GM19467 (cell line): ENCODE data around the gene LIPA.
"Not testable (repeated sequence)": the region's sequence is repeated elsewhere in the genome, so short reads cannot be mapped to it uniquely, and the experiment has no call there.

Experiments used
- ATAC-seq: cut with Tn5 transposase; IDR thresholded peaks from one replicate; pipeline ENCODE4 v1.9.1; 2021; ENCODE audit warnings: mild to moderate bottlenecking, moderate library complexity; ENCODE audit not compliant: unreplicated experiment

LIPA gene

DNA sequence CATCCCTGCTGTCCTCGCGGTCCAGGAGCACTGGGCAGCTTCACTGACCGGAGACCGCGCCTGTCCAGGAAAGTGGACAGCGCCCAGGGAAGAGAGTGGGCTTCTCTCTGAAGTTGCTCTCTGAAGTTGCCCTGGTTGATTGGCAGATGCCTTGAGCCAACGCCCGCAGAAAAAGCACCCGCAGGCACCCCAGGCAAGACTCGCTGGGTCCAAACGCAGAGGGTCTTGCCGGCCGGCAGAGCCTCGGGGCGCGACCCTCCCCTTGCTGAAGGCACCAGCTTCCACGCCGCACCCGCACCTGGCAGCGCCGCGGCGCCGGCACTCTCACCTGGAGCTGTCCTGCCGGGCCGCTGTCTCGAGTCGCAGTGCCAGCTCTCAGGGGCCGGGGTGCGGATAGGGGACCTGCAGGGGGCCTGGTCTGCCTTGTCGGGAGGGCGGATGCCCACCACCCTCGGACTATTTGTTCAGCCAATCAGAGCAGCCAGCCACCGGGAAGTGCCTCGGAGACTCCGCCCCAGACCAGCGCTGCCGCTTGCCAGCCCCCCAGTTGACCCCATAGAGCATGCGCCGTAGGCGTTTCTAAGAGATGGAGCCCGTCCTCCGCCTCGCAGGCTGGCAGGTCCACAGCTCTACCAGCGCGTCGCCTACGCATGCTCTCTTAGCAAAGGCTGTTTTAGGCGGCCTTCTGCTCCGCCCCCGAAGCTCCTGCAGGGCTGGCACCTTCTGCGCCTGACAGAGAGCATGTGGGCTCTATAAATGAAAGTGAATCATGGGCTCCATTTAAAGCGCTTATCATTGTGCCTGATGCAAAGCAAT, at the start of gene LIPA:
LIPA (minus strand) TSS at position 367 of the 816 bp plus-strand sequence. CDS start 4,127 bp downstream, outside the sequence.
- ATAC-seq = peak; percentile 93

- ATAC-seq = no peak
Observed at GRCh38 chr10:89301232-89301631, 49.7 kb upstream of the LIPA start.

DNA sequence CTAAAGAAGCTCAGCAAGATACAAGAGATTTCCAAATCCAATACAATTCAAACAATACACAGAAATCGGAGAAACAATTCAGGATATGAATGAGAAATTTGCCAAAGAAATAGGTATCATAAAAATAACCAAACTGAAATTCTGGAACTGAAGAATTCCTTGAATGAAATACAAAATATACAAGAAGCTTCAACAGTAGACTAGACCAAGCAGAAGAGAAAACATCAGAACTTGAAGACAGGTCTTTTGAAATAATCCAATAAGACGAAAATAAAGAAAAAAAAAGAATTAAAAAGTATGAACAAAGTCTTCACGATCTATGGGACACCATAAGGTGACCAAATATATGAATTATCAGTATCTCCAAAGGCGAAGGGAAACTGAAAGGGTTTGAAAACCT, 47.5 kb upstream of the LIPA start:
- ATAC-seq = no peak

GRCh38 chr10:89297791-89298190, 46.2 kb upstream of the LIPA start:
- no peak for ATAC-seq

DNA sequence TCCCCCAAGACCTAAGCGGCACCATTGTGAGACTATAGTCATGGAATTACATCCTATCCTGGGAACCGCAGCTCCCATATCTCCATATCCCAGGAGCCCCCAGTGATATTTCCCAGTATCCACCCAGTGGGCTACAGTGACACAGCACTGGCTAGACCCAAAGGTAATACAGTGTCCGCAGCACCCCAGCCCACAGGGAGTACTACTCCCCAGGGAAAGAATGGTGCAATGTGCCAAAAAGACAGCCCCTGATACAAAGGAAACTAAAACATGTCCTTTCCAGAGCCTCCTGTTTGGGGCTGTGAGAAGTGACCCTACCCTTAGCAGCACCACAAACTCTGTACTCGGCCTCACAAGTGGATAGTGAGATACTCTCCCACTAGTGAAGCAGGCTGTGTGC, 45.8 kb upstream of the LIPA start:
- ATAC-seq = no peak

GRCh38 chr10:89296220-89296648, 44.7 kb upstream of the LIPA start:
- ATAC-seq = no peak

GRCh38 chr10:89295597-89295996, 44.0 kb upstream of the LIPA start:
- ATAC-seq = peak; percentile 50

GRCh38 chr10:89294721-89295239, 43.2 kb upstream of the LIPA start:
- no peak for ATAC-seq

DNA sequence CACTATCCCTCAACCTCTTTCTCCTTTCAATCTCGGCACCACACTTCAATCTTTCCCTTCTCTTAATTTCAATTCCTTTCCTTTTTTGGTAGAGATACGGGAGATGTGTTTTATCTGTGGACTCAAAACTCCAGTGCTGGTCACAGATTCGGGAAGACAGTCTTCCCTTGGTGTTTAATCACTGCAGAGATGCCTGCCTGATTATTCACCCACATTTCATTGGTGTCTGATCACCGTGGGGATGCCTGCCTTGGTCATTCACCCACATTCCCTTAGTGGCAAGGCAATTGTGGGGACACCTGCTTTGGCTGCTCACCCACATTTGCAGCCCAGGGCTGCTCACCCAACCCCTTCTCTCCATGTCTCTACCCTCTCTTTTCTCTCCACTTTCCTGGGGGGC, 33.7 kb upstream of the LIPA start:
- ATAC-seq = not testable (repeated sequence)

GRCh38 chr10:89284711-89285110, 33.1 kb upstream of the LIPA start:
- ATAC-seq = not testable (repeated sequence)

- no peak for ATAC-seq
Observed at GRCh38 chr10:89283936-89284475, 32.4 kb upstream of the LIPA start.

DNA sequence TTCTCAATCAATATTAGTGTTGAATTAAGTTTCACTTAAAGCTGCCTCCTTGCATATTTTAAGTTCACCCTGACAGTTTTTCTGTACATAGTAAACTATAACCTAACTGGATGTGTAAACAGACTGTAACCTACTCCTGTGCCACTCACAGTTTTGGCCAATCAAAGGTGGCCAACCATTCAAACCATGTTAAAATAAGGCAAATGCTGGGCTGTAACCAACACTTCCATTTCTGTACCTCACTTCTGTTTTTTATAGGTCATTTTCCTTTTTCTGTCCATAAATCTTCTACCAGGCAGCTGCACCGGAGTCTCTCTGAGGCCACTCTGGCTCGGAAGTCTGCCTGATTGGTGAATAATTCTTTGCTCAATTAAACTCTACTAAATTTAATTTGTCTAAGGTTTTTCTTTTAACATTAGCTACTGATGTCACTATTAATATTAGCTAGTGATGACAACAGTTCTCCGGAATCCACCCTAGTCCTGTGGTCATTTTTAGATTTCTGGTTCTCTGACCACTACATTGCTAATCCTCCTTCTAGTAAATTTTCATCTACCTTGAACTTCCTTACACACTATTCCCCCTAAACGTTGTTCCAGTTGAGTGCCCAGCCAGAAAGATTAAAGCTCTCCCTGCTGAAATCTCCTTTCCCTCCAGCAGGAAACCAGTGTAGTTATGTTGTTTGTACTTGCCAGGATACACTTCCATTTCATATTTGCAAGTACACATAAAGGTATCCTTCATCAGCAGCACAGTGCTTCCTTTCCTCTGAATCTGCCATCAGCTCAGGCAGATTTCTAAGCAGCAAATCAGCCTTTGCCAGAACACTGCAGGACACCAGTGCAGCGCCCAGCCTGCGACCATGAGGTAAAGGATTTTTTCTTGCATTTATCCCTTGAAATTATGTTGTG, 31.7 kb upstream of the LIPA start:
- ATAC-seq = no peak

DNA sequence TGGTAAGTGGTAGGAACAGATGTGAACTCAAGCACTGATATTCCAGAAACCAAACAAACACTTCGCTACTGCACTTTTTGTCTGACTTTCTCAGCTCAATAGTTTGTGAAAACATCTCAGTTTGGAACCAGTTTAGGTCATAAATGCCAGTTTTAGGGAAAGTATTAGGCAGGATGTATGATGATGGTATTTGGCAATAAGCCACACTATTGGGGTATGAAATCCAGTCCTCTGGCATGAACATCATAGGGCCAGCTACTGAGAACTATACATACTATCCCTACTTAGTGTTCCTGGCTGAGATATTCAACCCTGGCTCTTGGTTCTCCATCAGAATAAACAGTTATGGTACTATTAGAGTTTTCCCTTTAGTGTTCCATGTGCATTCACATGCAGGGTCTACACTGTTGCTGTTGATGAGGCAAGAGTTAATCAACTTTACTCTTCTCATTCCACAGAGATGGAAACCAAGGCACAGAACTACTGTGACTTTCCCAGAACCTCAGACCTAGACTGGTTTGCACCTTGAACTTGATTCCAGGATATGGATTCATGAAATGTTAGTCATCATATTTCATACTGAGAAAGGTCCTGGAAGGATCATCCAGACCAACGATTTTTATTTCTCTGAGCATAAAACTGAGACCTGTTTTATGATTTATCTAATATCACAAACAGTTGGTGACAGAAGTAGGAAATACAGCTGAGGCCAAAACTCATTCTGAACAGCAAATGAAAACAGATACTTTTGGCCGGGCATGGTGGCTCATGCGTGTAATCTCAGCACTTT, 30.2 kb upstream of the LIPA start:
- no peak for ATAC-seq

DNA sequence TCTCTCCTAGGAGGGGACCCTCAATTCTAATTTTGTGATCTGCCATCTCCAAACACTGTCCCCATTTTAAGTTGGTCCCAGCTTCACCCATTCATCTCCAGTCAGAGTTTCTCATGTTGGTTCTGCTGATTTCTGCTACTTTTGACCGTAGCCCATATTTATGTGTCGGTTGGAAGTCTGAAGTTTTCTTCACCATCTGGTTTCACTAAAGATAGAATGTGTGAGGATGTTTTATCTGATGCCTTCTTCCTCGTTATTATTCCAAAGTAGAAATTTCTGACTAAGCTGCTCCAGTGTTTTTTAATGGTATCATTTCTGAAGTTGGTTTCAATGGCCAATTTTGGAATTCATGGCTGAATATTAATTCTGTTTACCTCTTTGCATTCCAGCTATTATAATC, 28.9 kb upstream of the LIPA start:
- no peak for ATAC-seq

DNA sequence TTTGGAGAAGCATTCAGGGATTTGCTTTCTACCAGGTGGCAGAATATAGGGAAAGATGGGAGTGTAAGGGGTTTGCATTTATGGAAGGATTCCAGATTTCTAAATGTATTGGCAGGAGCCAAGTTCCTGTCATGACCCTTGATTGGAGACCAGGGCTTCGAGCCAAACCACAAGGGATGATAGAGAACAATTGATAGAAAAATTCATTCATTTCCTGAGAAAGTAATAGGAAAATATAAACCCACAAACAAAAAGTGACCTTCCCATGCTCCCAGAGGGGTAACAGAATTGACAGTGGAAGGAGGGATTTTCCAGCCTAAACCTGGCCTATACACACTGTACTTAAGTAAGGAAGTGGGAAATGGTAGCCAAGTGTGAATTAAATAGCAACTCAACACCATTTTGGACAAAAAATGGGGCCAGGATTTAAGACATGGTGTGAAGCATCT, 27.9 kb upstream of the LIPA start:
- no peak for ATAC-seq

- ATAC-seq = no peak
Observed at GRCh38 chr10:89278900-89279392, 27.4 kb upstream of the LIPA start.

- no peak for ATAC-seq
Observed at GRCh38 chr10:89278034-89278535, 26.5 kb upstream of the LIPA start.

GRCh38 chr10:89275383-89275782, 23.8 kb upstream of the LIPA start:
- no peak for ATAC-seq

- ATAC-seq = no peak
Observed at GRCh38 chr10:89274928-89275327, 23.4 kb upstream of the LIPA start.

GRCh38 chr10:89273680-89274079, 22.1 kb upstream of the LIPA start:
- no peak for ATAC-seq
